GM18520 (cell line): ENCODE results near the gene MOB1A.

Experiments
- ATAC-seq: cut with Tn5 transposase; IDR thresholded peaks from one replicate; pipeline ENCODE4 v1.9.1; 2021; ENCODE audit not compliant: unreplicated experiment

Gene MOB1A

DNA sequence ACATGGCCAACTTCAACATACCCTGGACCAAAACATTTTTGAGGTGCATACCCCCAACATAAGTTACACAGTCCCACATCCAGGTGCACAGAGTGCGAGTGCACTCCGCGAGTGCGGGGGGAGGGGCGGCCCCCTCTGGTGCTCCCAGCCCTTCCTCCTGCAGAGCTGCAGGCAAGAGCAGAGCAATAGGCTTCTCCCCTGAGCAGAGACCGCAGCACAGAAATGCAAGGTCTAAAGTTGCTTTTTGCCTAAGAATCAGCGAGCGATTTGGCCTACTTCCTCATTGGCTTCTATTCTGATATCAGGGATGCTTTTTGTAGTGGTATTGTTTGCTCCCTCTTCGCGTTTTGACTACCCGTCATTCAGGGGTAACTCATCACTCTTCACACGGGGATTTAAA is 71.6 kb downstream of the MOB1A start:
- ATAC-seq, result no peak

DNA sequence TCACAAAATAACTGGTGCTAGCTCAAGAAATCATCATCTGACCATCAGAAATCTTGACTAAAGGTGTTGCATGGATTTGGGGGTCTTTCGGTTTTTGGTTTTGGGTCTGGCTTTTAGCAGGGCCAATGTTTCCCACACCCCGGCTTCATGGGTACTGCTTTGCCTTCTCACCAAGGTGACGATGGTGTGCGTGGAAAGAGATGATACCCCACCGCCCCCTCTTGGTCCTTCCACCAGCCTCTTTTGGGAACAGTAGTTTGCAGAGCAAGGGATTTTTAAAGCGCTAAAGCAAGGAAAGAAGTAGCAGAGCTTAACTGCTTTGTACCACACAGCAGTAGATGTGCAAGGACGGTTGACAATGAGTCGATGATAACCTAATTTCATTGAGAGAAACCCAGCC is 73.3 kb downstream of the MOB1A start:
- no peak for ATAC-seq

DNA sequence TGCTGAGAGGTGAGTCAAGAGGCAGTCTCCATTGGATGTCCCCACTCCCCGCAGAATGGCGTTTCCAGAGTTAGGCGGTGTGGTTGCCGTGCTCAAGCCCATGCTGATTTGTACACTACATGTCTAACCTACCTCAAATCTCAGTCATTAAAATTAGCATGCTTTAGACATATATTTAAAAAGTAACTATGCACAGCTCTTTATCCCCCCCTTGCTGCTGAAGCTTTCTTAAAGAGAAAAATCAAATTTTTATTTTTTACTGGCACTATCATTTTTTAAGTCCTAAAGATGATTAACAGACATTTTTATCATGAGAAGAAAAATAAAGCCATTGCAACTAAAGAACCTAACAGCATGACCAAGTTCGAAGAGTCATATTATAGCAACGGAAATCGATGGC is 73.8 kb downstream of the MOB1A start:
- ATAC-seq, result no peak

DNA sequence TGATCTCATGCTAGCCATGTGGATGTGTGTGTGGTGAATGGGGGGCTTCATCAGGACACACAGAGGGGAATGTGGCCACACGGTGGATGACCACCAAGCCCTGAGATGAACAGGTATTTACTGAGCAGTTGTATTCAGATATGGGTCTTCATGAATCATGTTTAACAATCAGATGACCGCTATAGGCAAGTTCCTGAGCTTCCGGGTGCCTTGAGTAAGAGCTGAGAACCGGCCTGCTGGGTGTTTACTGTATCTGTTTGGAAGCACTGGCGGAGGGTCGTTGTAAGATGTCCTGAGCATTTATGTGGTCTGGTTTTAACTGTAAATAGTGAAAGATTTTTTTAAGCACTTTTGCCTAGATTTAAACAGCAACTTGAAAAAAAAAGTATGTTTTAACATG is 74.9 kb downstream of the MOB1A start:
- ATAC-seq, result no peak
